Panc1 (cell line): ENCODE results near the gene SERGEF.

Experiments used
- CTCF ChIP-seq: fragments of 450-650 bp; IDR thresholded peaks from 2 replicates; pipeline ENCODE4 v1.5.1; 2017; ENCODE audit warnings: mild to moderate bottlenecking
- POLR2AphosphoS5 ChIP-seq: IDR thresholded peaks from 2 replicates; pipeline ENCODE4 v1.6.1; 2012; ENCODE audit warnings: mild to moderate bottlenecking, low read depth, low read length, moderate library complexity
- SIN3A ChIP-seq: IDR thresholded peaks from 2 replicates; pipeline ENCODE4 v1.6.1; 2012; ENCODE audit warnings: low read depth, mild to moderate bottlenecking, low read length, moderate library complexity, borderline replicate concordance; ENCODE audit not compliant: insufficient read depth
- TCF7L2 ChIP-seq: IDR thresholded peaks from 2 replicates; pipeline ENCODE4 v1.6.1; 2011; ENCODE audit warnings: mild to moderate bottlenecking, low read depth, low read length, inconsistent platforms
- TF ChIP-seq, protein P1 (sequence below), 2 experiments: IDR thresholded peaks; 2 replicates each; pipeline ENCODE4 v1.6.1; 2011 to 2012; ENCODE audit warnings: low read depth in 2 of 2, control low read depth in 1 of 2, low read length in 1 of 2, mild to moderate bottlenecking in 1 of 2, moderate library complexity in 1 of 2; ENCODE audit not compliant: insufficient read depth in 1 of 2

GRCh38 chr11:17816232-17816931 lies 196.5 kb downstream of the SERGEF start:
- no peak for TF ChIP-seq CTCF
- TF ChIP-seq POLR2AphosphoS5, result no peak
- TF ChIP-seq, protein P1, sequence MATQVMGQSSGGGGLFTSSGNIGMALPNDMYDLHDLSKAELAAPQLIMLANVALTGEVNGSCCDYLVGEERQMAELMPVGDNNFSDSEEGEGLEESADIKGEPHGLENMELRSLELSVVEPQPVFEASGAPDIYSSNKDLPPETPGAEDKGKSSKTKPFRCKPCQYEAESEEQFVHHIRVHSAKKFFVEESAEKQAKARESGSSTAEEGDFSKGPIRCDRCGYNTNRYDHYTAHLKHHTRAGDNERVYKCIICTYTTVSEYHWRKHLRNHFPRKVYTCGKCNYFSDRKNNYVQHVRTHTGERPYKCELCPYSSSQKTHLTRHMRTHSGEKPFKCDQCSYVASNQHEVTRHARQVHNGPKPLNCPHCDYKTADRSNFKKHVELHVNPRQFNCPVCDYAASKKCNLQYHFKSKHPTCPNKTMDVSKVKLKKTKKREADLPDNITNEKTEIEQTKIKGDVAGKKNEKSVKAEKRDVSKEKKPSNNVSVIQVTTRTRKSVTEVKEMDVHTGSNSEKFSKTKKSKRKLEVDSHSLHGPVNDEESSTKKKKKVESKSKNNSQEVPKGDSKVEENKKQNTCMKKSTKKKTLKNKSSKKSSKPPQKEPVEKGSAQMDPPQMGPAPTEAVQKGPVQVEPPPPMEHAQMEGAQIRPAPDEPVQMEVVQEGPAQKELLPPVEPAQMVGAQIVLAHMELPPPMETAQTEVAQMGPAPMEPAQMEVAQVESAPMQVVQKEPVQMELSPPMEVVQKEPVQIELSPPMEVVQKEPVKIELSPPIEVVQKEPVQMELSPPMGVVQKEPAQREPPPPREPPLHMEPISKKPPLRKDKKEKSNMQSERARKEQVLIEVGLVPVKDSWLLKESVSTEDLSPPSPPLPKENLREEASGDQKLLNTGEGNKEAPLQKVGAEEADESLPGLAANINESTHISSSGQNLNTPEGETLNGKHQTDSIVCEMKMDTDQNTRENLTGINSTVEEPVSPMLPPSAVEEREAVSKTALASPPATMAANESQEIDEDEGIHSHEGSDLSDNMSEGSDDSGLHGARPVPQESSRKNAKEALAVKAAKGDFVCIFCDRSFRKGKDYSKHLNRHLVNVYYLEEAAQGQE (IDR thresholded peaks at IDR 0.05; ENCODE audit: insufficient read depth in 1 of 2, low read depth in 2 of 2, low read length in 1 of 2), result no peak
- TF ChIP-seq SIN3A, result no peak
- no peak for TF ChIP-seq TCF7L2
